ENCODE results near the gene MAB21L4. TPM values are rescaled to one million over a fixed set of nuclear protein-coding genes. Genes with fewer than 3 reads are reported as not detected.
A peak's percentile ranks its signal among the peaks of the same experiment; 100 is the strongest.

Gene MAB21L4
- total RNA-seq, 1 experiment from 2014 or later: 69.9 TPM

- H3K27me3 ChIP-seq (replicated peaks; ENCODE audit: control insufficient read depth, insufficient read depth, low read length): no peaks in the 10 kb centered on the region
- no peak for TF ChIP-seq CTCF (IDR thresholded peaks at IDR 0.05; ENCODE audit: insufficient read depth in 1 of 2, low read depth in 1 of 2, low read length in 1 of 2, severe bottlenecking in 1 of 2, unreplicated experiment in 1 of 2)
- Mint-ChIP-seq H3K4me1 (ENCODE audit: low read depth, unreplicated experiment) (no peaks in the 10 kb centered on the region), H3K36me3 (ENCODE audit: insufficient read depth, unreplicated experiment) (peaks cover 35% of the 10 kb centered on the region), H3K27ac (ENCODE audit: unreplicated experiment) (no peak overlapping the region), H3K4me3 (ENCODE audit: unreplicated experiment) (no peak overlapping the region), H3K27me3 (ENCODE audit: insufficient read depth, unreplicated experiment) (no peaks in the 10 kb centered on the region), H3K9me3 (ENCODE audit: unreplicated experiment) (no peaks in the 10 kb centered on the region)
- no TSS peak for BruUV-seq (replicated peaks)
- intact Hi-C loops (cut with micrococcal nuclease; ENCODE audit: unreplicated experiment): no loop called here
- no peak overlapping the region for H3K4me3 ChIP-seq (ENCODE audit: low read depth, low read length)
- H3K4me1 ChIP-seq: peaks cover 1% of the 10 kb centered on the region
- ChIA-PET CTCF (no interaction called here), POLR2A (no interaction called here)
- H3K36me3 ChIP-seq (ENCODE audit: control insufficient read depth, insufficient read depth, low read length): no peaks in the 10 kb centered on the region
- DNase-seq: no peak
- H3K9me3 ChIP-seq: no peaks in the 10 kb centered on the region
These were observed 8.3 kb downstream of the MAB21L4 start for GRCh38 chr2:240887631-240888030.

DNA sequence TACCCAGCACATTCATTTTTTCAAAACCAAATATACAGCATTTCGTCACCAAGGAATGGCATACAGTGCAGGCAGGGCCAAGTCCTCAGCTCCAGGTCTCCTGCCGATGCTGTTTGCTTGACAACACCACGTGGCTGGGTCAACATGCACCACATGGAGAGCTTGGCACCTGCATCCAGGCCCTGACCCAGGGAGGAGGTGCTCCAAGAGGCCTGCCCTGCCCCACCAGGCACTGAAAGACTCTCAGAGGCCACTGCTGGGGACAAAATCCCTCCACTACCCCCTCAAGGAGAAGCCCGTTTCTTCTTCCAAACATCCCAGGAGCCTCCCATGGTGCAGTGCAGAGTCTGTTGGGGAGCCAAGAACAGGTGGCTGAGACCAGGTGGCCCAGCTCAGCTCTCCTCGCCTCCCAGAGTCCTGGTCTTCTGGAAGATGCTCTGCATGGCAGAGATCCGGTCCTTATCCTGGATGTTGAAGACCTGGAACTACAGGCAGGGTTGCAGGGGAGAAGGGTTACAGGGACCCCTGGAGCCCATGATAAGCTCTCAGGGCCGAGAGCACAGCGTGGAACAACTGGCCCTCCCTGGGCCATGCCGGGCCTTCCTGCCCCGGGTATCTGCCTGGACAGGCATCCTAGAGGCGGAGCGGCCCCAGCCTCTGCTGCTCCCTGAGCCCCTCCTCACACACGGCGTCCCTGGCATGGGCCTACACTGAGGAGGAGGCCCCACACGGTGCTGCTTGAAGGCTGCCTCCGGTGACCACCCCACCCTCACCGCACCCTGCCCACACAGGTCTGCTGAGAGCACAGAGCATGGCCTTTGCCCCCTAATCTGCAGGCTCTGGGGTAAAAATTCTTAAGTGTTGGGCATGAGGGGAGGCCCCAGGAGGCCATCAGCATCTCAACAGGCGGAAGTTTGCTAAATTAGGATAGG lies 9.0 kb downstream of the MAB21L4 start:
- H3K4me1 ChIP-seq: no peaks in the 10 kb centered on the region
- intact Hi-C loops (cut with micrococcal nuclease; ENCODE audit: unreplicated experiment): no loop called here
- TF ChIP-seq CTCF (IDR thresholded peaks at IDR 0.05; ENCODE audit: insufficient read depth in 1 of 2, low read depth in 1 of 2, low read length in 1 of 2, severe bottlenecking in 1 of 2, unreplicated experiment in 1 of 2): no peak
- H3K4me3 ChIP-seq (ENCODE audit: low read depth, low read length): no peak overlapping the region
- Mint-ChIP-seq H3K36me3 (ENCODE audit: insufficient read depth, unreplicated experiment) (peaks cover 35% of the 10 kb centered on the region), H3K4me1 (ENCODE audit: low read depth, unreplicated experiment) (no peaks in the 10 kb centered on the region), H3K27ac (ENCODE audit: unreplicated experiment) (no peak overlapping the region), H3K4me3 (ENCODE audit: unreplicated experiment) (no peak overlapping the region), H3K27me3 (ENCODE audit: insufficient read depth, unreplicated experiment) (no peaks in the 10 kb centered on the region), H3K9me3 (ENCODE audit: unreplicated experiment) (no peaks in the 10 kb centered on the region)
- no peaks in the 10 kb centered on the region for H3K27me3 ChIP-seq (replicated peaks; ENCODE audit: control insufficient read depth, insufficient read depth, low read length)
- ChIA-PET CTCF (no interaction called here), POLR2A (no interaction called here)
- BruUV-seq (replicated peaks): no TSS peak
- DNase-seq: no peak
- no peaks in the 10 kb centered on the region for H3K36me3 ChIP-seq (ENCODE audit: control insufficient read depth, insufficient read depth, low read length)
- H3K9me3 ChIP-seq: no peaks in the 10 kb centered on the region

DNA sequence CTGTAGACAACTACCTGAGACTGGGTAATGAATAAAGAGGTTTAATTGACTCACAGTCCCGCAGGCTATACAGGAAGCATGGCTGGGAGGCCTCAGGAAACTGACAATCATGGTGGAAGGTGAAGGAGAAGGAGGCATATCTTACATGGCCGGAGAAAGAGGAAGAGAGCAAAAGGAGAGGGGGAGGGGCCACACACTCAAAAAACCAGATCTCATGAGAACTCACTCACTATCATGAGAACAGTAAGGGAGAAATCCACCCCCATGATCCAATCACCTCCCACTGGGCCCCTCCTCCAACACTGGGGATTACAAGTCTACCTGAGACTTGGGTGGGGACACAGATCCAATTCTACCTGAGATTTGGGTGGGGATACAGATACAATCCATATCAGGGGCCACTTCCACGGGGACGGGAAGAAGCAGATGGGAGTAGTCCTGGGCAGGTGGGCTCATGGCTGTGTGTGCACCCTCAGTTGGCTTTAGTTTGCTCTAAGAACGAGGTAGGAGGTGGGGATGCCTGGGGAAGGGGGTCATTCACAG lies 9.9 kb downstream of the MAB21L4 start:
- Mint-ChIP-seq H3K27ac (ENCODE audit: unreplicated experiment) (no peak overlapping the region), H3K27me3 (ENCODE audit: insufficient read depth, unreplicated experiment) (no peaks in the 10 kb centered on the region), H3K4me1 (ENCODE audit: low read depth, unreplicated experiment) (no peaks in the 10 kb centered on the region), H3K4me3 (ENCODE audit: unreplicated experiment) (no peak overlapping the region), H3K9me3 (ENCODE audit: unreplicated experiment) (no peaks in the 10 kb centered on the region), H3K36me3 (ENCODE audit: insufficient read depth, unreplicated experiment) (peaks cover 35% of the 10 kb centered on the region)
- Histone ChIP-seq H3K36me3 (ENCODE audit: control insufficient read depth, insufficient read depth, low read length) (no peaks in the 10 kb centered on the region), H3K9me3 (no peaks in the 10 kb centered on the region), H3K4me1 (no peaks in the 10 kb centered on the region), H3K27me3 (replicated peaks; ENCODE audit: control insufficient read depth, insufficient read depth, low read length) (no peaks in the 10 kb centered on the region), H3K4me3 (ENCODE audit: low read depth, low read length) (no peak overlapping the region)
- intact Hi-C loops (cut with micrococcal nuclease; ENCODE audit: unreplicated experiment): no loop called here
- DNase-seq: peak in 1 of 2 experiments; percentile 8
- TF ChIP-seq CTCF (IDR thresholded peaks at IDR 0.05; ENCODE audit: insufficient read depth in 1 of 2, low read depth in 1 of 2, low read length in 1 of 2, severe bottlenecking in 1 of 2, unreplicated experiment in 1 of 2): no peak
- ChIA-PET CTCF (no interaction called here), POLR2A (no interaction called here)
- TSS peak; percentile 44 for BruUV-seq (replicated peaks)

Measured in Caco-2 (cell line).